Measurements from ENCODE around the gene ACACA. TPM values are rescaled to one million over a fixed set of nuclear protein-coding genes. Genes with fewer than 3 reads are reported as not detected.

ACACA gene
- total and polyA plus RNA-seq, 4 donors: 6.1 to 49.9 (median 23.7) TPM

- Histone ChIP-seq H3K4me1 (ENCODE audit: control insufficient read depth in 1 of 2, insufficient read depth in 2 of 2, low read length in 2 of 2) (no peaks in the 10 kb centered on the region), H3K9me3 (ENCODE audit: control insufficient read depth, low read length) (no peaks in the 10 kb centered on the region), H3K27me3 (ENCODE audit: control insufficient read depth in 1 of 2, insufficient read depth in 2 of 2, low read length in 1 of 2) (no peaks in the 10 kb centered on the region), H3K4me3 (ENCODE audit: low read length in 2 of 2) (no peak overlapping the region), H3K27ac (ENCODE audit: low read depth in 1 of 2, low read length in 2 of 2) (no peak overlapping the region), H3K36me3 (ENCODE audit: control insufficient read depth in 1 of 2, insufficient read depth in 2 of 2, low read length in 1 of 2) (peaks cover 0 to 20% of the 10 kb centered on the region in 2 donors)
- DNase-seq: no peak
- intact Hi-C loops (cut with DNase I): no loop called here
- WGBS, 2 donors: 98 to 99% methylated on average over 9 of the region's 9 CpGs
- no peak for ATAC-seq (ENCODE audit: low FRiP score)
Measured at GRCh38 chr17:37098910-37099664, 307.5 kb downstream of the ACACA start.

- Histone ChIP-seq H3K27me3 (ENCODE audit: control insufficient read depth in 1 of 2, insufficient read depth in 2 of 2, low read length in 1 of 2) (no peaks in the 10 kb centered on the region), H3K4me3 (ENCODE audit: low read length in 2 of 2) (no peak overlapping the region), H3K27ac (ENCODE audit: low read depth in 1 of 2, low read length in 2 of 2) (no peak overlapping the region), H3K9me3 (ENCODE audit: control insufficient read depth, low read length) (no peaks in the 10 kb centered on the region), H3K4me1 (ENCODE audit: control insufficient read depth in 1 of 2, insufficient read depth in 2 of 2, low read length in 2 of 2) (no peaks in the 10 kb centered on the region), H3K36me3 (ENCODE audit: control insufficient read depth in 1 of 2, insufficient read depth in 2 of 2, low read length in 1 of 2) (peaks cover 0 to 20% of the 10 kb centered on the region in 2 donors)
- 88 to 89% methylated on average over 5 of the region's 5 CpGs for WGBS, 2 donors
- ATAC-seq (ENCODE audit: low FRiP score) (no peak), DNase-seq (no peak)
- intact Hi-C loops (cut with DNase I): no loop called here
Measured at GRCh38 chr17:37098152-37098551, 308.5 kb downstream of the ACACA start.

- intact Hi-C loops (cut with DNase I): no loop called here
- H3K4me3 ChIP-seq (ENCODE audit: low read length in 2 of 2): no peak overlapping the region
- H3K9me3 ChIP-seq (ENCODE audit: control insufficient read depth, low read length): no peaks in the 10 kb centered on the region
- no peak for ATAC-seq (ENCODE audit: low FRiP score)
- H3K36me3 ChIP-seq (ENCODE audit: control insufficient read depth in 1 of 2, insufficient read depth in 2 of 2, low read length in 1 of 2): peaks cover 0 to 17% of the 10 kb centered on the region in 2 donors
- H3K27ac ChIP-seq (ENCODE audit: low read depth in 1 of 2, low read length in 2 of 2): no peak overlapping the region
- 84 to 89% methylated on average over 2 of the region's 2 CpGs for WGBS, 2 donors
- no peaks in the 10 kb centered on the region for H3K27me3 ChIP-seq (ENCODE audit: control insufficient read depth in 1 of 2, insufficient read depth in 2 of 2, low read length in 1 of 2)
- no peak for DNase-seq
- no peaks in the 10 kb centered on the region for H3K4me1 ChIP-seq (ENCODE audit: control insufficient read depth in 1 of 2, insufficient read depth in 2 of 2, low read length in 2 of 2)
Measured at GRCh38 chr17:37097154-37097553, 309.5 kb downstream of the ACACA start.

- intact Hi-C loops (cut with DNase I): no loop called here
- H3K4me1 ChIP-seq (ENCODE audit: control insufficient read depth in 1 of 2, insufficient read depth in 2 of 2, low read length in 2 of 2): no peaks in the 10 kb centered on the region
- no peaks in the 10 kb centered on the region for H3K27me3 ChIP-seq (ENCODE audit: control insufficient read depth in 1 of 2, insufficient read depth in 2 of 2, low read length in 1 of 2)
- H3K4me3 ChIP-seq (ENCODE audit: low read length in 2 of 2): no peak overlapping the region
- DNase-seq: no peak
- WGBS, 2 donors: 87 to 93% methylated on average over 2 of the region's 2 CpGs
- ATAC-seq (ENCODE audit: low FRiP score): no peak
- H3K36me3 ChIP-seq (ENCODE audit: control insufficient read depth in 1 of 2, insufficient read depth in 2 of 2, low read length in 1 of 2): peaks cover 0 to 17% of the 10 kb centered on the region in 2 donors
- no peaks in the 10 kb centered on the region for H3K9me3 ChIP-seq (ENCODE audit: control insufficient read depth, low read length)
- no peak overlapping the region for H3K27ac ChIP-seq (ENCODE audit: low read depth in 1 of 2, low read length in 2 of 2)
Measured at GRCh38 chr17:37096071-37096470, 310.6 kb downstream of the ACACA start.

GRCh38 chr17:37094391-37094790 lies 312.2 kb downstream of the ACACA start:
- H3K27me3 ChIP-seq (ENCODE audit: control insufficient read depth in 1 of 2, insufficient read depth in 2 of 2, low read length in 1 of 2): no peaks in the 10 kb centered on the region
- intact Hi-C loops (cut with DNase I): no loop called here
- H3K36me3 ChIP-seq (ENCODE audit: control insufficient read depth in 1 of 2, insufficient read depth in 2 of 2, low read length in 1 of 2): peaks cover 0 to 19% of the 10 kb centered on the region in 2 donors
- no peaks in the 10 kb centered on the region for H3K9me3 ChIP-seq (ENCODE audit: control insufficient read depth, low read length)
- H3K4me1 ChIP-seq (ENCODE audit: control insufficient read depth in 1 of 2, insufficient read depth in 2 of 2, low read length in 2 of 2): no peaks in the 10 kb centered on the region
- no peak overlapping the region for H3K4me3 ChIP-seq (ENCODE audit: low read length in 2 of 2)
- H3K27ac ChIP-seq (ENCODE audit: low read depth in 1 of 2, low read length in 2 of 2): no peak overlapping the region
- DNase-seq (no peak), ATAC-seq (ENCODE audit: low FRiP score) (no peak)
- WGBS, 2 donors: 73 to 78% methylated on average over 4 of the region's 4 CpGs

- Histone ChIP-seq H3K27me3 (ENCODE audit: control insufficient read depth in 1 of 2, insufficient read depth in 2 of 2, low read length in 1 of 2) (no peaks in the 10 kb centered on the region), H3K36me3 (ENCODE audit: control insufficient read depth in 1 of 2, insufficient read depth in 2 of 2, low read length in 1 of 2) (peaks cover 0 to 21% of the 10 kb centered on the region in 2 donors), H3K27ac (ENCODE audit: low read depth in 1 of 2, low read length in 2 of 2) (no peak overlapping the region), H3K4me3 (ENCODE audit: low read length in 2 of 2) (no peak overlapping the region), H3K9me3 (ENCODE audit: control insufficient read depth, low read length) (no peaks in the 10 kb centered on the region), H3K4me1 (ENCODE audit: control insufficient read depth in 1 of 2, insufficient read depth in 2 of 2, low read length in 2 of 2) (no peaks in the 10 kb centered on the region)
- intact Hi-C loops (cut with DNase I): no loop called here
- ATAC-seq (ENCODE audit: low FRiP score) (no peak), DNase-seq (no peak)
Measured at GRCh38 chr17:37092701-37093100, 313.9 kb downstream of the ACACA start.

GRCh38 chr17:37092071-37092470 lies 314.6 kb downstream of the ACACA start:
- H3K9me3 ChIP-seq (ENCODE audit: control insufficient read depth, low read length): no peaks in the 10 kb centered on the region
- peaks cover 2 to 23% of the 10 kb centered on the region in 2 donors for H3K36me3 ChIP-seq (ENCODE audit: control insufficient read depth in 1 of 2, insufficient read depth in 2 of 2, low read length in 1 of 2)
- no peak overlapping the region for H3K27ac ChIP-seq (ENCODE audit: low read depth in 1 of 2, low read length in 2 of 2)
- WGBS, 2 donors: 93 to 94% methylated on average over 2 of the region's 2 CpGs
- intact Hi-C loops (cut with DNase I): no loop called here
- H3K27me3 ChIP-seq (ENCODE audit: control insufficient read depth in 1 of 2, insufficient read depth in 2 of 2, low read length in 1 of 2): no peaks in the 10 kb centered on the region
- H3K4me3 ChIP-seq (ENCODE audit: low read length in 2 of 2): no peak overlapping the region
- ATAC-seq (ENCODE audit: low FRiP score): no peak
- no peaks in the 10 kb centered on the region for H3K4me1 ChIP-seq (ENCODE audit: control insufficient read depth in 1 of 2, insufficient read depth in 2 of 2, low read length in 2 of 2)
- no peak for DNase-seq

- H3K27ac ChIP-seq (ENCODE audit: low read depth in 1 of 2, low read length in 2 of 2): no peak overlapping the region
- 88 to 89% methylated on average over 3 of the region's 3 CpGs for WGBS, 2 donors
Measured at GRCh38 chr17:37090941-37091340, 315.7 kb downstream of the ACACA start.

GRCh38 chr17:37089956-37090355 lies 316.7 kb downstream of the ACACA start:
- DNase-seq (no peak), ATAC-seq (ENCODE audit: low FRiP score) (no peak)
- no peaks in the 10 kb centered on the region for H3K4me1 ChIP-seq (ENCODE audit: control insufficient read depth in 1 of 2, insufficient read depth in 2 of 2, low read length in 2 of 2)
- no peak overlapping the region for H3K27ac ChIP-seq (ENCODE audit: low read depth in 1 of 2, low read length in 2 of 2)
- peaks cover 8 to 24% of the 10 kb centered on the region in 2 donors for H3K36me3 ChIP-seq (ENCODE audit: control insufficient read depth in 1 of 2, insufficient read depth in 2 of 2, low read length in 1 of 2)
- no peaks in the 10 kb centered on the region for H3K9me3 ChIP-seq (ENCODE audit: control insufficient read depth, low read length)
- H3K4me3 ChIP-seq (ENCODE audit: low read length in 2 of 2): no peak overlapping the region
- no peaks in the 10 kb centered on the region for H3K27me3 ChIP-seq (ENCODE audit: control insufficient read depth in 1 of 2, insufficient read depth in 2 of 2, low read length in 1 of 2)
- intact Hi-C loops (cut with DNase I): no loop called here
- WGBS, 2 donors: 50 to 55% methylated on average over 7 of the region's 7 CpGs

More at GRCh38 chr17:37090941-37091340, 315.7 kb downstream of the ACACA start:
- H3K36me3 ChIP-seq (ENCODE audit: control insufficient read depth in 1 of 2, insufficient read depth in 2 of 2, low read length in 1 of 2): peaks cover 8 to 22% of the 10 kb centered on the region in 2 donors
- intact Hi-C loops (cut with DNase I): no loop called here
- no peaks in the 10 kb centered on the region for H3K4me1 ChIP-seq (ENCODE audit: control insufficient read depth in 1 of 2, insufficient read depth in 2 of 2, low read length in 2 of 2)
- H3K4me3 ChIP-seq (ENCODE audit: low read length in 2 of 2): no peak overlapping the region
- H3K27me3 ChIP-seq (ENCODE audit: control insufficient read depth in 1 of 2, insufficient read depth in 2 of 2, low read length in 1 of 2): no peaks in the 10 kb centered on the region
- H3K9me3 ChIP-seq (ENCODE audit: control insufficient read depth, low read length): no peaks in the 10 kb centered on the region
- DNase-seq (no peak), ATAC-seq (ENCODE audit: low FRiP score) (no peak)
